Activated CD4-positive, alpha-beta T cell treated with anti-CD3 and anti-CD28 coated beads, Interleukin-2, amount 50 U/mL, for 1 hour (primary cell): Measurements from ENCODE around the gene RINT1.
"Not testable (repeated sequence)": the region's sequence is repeated elsewhere in the genome, so short reads cannot be mapped to it uniquely, and the experiment has no call there.

Experiments used
- DNase-seq: peaks from one replicate; pipeline ENCODE4 v3.0.0-alpha.2; 2020

Gene RINT1

DNA sequence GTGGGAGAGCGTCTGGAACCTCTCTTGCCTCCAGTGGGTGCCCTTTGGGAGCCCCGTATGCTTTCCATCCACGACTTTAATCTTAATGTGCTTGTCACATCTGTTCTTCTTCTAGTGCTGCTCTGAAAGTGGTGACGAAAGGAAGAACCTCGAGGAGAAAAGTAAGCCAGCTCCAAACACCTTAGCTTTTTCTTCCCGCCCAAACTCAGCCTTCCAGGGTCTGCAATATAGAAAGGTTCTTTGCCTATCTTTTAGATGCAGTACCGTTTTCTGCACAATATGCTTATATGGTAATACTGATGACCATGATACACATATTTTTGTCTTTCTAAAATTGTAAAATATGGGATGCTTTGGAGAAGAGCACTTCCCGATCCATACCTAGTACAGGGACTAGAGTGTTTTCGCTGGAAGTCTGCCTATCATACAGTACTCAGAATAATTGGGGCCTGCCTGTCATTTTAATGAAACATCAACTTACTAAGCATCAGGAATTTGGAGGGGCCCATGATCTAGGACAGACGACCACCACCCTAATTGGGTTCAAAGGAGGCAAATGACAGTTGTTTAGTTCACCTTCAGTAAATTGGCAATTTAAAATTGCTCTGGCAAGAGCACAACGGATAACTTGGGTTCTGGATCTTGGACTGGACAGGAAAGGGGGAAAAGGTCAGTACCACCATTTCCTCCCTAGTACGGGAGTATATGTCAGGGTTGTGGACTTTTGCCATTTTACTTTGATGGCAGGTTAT, 884 bp downstream of the RINT1 start:
- DNase-seq = no peak

GRCh38 chr7:105538339-105538738, 6.3 kb downstream of the RINT1 start:
- DNase-seq = no peak

DNA sequence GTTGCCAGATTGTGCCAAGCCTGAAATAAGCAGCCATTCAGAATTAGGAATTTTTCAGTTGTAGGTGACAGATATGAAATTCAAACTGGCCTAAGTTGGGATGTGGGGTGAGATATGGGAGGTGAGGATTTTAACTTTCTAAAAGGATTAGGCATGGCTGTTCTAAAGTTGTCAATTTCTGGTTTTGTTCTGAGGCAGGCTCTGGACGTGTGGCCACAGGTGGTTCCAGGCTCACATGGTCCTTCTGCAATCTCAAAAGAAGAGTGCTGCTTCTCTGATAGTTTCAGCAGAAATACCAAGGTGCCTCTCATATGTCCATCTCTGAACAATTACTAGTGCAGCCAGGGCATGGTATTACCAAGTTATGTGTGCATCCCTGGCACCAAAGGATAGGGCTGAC, 27.9 kb downstream of the RINT1 start:
- DNase-seq = no peak

DNA sequence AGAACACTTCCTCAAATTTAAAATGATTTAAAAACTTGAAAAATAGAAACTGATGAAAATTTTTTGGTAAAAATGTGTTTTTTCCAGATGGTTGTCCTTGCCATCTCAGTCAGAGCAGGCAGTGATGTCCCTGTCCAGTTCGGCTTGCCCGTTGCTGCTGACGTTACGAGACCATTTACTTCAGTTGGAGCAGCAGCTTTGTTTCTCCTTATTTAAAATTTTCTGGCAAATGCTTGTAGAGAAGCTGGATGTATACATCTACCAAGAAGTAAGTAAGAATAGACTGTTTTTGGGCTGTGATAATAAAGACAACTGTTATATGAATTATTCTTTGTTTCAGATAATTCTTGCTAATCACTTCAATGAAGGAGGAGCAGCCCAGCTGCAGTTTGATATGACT, 33.2 kb downstream of the RINT1 start:
- DNase-seq = no peak

GRCh38 chr7:105567024-105567423, 35.0 kb downstream of the RINT1 start:
- DNase-seq = no peak

DNA sequence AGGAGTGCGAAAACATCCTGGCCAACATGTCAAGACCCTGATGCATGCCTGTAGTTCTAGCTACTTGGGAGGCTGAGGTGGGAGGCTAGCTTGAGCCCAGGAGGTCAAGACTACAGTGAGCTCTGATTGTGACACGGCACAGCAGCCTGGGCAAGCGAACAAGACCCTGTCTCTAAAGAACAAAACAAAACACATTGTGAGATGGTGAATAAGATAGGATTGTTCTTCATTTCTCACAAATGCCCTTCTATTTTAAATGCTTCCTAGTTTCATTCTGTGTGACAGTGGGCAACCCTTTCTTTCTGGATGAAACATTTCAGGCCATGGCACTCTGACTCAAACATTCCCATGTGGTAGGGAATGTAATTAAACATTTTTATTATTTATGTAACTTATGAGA, 35.8 kb downstream of the RINT1 start:
- DNase-seq = no peak

GRCh38 chr7:105571891-105572290, 39.9 kb downstream of the RINT1 start:
- no peak for DNase-seq

DNA sequence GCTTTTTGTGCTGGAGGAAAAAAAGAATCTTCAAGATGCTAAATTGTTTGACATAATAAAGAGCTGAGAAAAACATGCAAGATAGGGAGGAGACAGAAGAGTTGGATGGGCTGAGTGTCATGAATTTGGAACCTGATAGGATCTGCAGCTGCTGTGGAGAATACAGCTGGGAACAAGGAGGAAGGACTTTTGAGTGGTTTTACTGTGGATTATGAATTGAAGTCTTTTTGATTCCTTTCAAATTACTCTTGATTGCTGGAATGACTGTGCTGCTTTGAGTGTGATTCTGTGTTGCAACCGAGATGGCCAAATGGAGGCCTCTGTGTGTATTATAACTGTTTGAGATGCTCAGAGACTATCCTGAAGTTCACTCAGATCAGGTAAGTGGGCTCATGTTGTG, 45.2 kb downstream of the RINT1 start:
- no peak for DNase-seq

GRCh38 chr7:105578496-105578895, 46.5 kb downstream of the RINT1 start:
- no peak for DNase-seq

DNA sequence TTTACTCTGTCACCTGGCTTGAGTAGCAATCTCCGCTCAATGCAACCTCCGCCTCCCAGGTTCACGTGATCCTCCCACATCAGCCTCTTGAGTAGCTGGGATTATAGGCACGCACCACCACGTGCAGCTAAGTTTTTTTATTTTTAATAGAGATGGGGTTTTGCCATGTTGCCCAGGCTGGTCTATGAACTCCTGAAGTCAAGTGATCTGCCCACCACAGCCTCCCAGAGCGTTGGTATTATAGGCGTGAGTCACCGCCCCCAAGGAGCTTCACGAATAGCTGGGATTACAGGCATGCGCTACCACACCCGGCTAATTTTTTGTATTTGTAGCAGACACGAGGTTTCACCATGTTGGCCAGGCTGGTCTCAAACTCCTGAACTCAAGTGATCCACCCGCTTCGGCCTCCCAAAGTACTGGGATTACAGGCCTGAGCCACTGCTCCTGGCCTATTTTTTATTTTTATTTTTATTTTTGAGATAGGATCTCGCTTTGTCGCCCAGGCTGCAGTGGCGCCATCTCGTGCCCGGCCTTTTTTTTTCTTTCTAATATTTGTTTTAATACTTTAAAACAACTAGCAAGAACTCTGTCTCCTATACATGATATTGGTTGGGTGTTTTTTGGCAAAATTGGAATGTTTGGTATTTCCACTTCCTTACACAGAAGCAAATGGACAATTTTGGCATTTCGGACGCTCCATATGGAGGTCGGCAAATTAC, 48.2 kb downstream of the RINT1 start:
- DNase-seq = no peak

DNA sequence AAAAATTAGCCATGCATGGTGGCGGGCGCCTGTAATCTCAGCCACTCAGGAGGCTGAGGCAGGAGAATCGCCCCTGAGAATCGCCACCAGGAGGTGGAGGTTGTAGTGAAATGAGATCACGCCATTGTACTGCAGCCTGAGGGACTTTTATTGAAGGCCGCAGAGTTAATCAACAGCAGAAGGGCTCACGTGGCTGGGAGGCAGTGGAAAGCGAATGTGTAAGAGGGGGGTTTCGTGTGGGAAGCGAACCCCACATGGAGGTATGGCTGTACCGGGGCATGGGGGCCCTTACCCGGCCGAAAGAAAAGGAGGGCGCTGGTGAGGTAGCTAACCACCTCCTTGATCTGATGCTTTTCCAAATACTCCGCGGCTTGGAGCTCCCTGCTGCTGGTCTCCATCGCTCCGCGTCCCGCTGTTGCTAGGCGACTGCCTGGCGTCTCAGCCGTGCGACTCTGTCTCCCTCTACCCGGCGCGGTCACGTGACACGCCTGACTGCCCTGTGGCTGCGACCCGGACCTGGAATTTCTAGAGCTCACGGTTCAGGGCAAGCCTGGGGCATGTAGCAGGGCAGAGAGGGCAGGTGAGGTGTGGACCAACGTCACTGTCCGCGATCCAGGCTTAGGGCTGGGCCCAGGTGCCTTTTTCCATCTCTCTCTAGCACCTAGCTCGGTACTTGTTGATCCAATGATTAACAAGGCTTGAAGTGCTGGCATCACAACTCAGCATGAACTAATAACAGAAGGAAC, 49.2 kb downstream of the RINT1 start, which contains the start of gene EFCAB10:
TSS of gene EFCAB10 (minus strand) at position 428 of the 746 bp plus-strand sequence. CDS start at position 398, 30 bp downstream.
- peak; percentile 27 for DNase-seq

DNA sequence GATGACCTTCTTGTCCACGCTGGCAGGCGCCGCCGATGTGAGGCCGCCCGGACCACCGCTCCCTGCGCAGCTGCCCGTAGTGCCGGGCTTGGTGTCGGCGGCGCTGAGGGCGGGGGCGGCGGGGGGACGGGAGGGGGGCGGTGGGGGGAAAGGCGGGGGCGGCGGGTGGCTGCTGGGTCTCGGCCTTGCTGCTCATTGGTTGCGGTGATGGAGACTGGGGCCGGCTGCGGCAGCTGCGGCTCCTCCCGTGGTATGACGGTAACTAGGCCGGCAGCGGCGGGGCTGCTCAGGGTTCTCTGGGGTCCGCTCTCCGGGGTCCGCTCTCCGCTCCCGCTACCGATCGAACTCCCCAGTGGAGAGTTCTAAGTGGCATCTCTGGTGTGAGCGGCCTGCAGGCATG, 51.1 kb downstream of the RINT1 start:
- DNase-seq = no peak

DNA sequence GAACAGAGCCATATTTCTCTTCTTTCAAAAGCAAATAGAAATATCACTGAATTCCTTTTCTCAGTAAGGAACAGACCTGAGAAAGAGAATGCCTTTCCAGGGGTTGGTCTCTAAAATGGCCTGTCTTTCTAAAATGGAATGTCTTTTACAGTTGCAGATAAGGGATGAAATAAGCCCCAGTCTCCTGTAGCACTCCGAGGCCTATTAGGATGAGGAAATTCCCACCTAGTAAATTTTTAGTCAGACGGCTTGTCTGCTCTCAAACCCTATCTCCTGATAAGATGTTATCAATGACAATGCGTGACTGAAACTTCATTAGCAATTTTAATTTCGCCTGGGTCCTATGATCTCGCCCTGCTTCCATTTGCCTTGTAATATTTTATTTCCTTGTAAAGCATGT, 52.2 kb downstream of the RINT1 start:
- no peak for DNase-seq

DNA sequence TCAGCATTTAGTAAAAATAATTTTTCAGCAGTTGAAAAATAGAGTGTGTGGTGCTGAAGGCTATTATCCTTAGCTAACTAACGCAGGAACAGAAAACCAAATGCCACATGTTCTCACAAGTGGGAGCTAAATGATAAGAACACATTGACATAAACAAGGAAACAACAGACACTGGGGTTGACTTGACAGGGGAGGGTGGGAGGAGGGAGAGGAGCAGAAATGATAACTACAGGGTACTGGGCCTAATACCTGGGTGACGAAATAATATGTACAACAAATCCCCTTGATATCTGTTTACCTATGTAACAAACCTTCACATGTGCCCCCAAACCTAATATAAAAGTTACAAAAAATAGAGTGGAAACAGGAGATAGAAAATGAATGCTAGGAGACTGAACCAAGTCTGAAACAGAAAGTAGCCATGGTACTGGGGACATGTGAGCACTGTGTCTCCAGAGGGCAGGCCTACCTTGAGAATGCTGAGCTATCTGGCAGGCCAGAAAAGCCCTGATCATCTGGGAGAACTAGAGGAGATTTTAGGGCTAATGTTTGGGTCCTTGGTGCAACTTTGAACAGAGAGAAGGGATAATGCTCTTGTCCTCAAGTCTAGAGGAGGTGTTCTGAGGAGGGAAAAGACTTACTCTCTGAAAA, 54.0 kb downstream of the RINT1 start:
- DNase-seq = no peak

- DNase-seq = no peak
Observed at GRCh38 chr7:105587909-105588635, 56.1 kb downstream of the RINT1 start.

- peak; percentile 44 for DNase-seq
Observed at GRCh38 chr7:105589356-105590077, 57.5 kb downstream of the RINT1 start.

DNA sequence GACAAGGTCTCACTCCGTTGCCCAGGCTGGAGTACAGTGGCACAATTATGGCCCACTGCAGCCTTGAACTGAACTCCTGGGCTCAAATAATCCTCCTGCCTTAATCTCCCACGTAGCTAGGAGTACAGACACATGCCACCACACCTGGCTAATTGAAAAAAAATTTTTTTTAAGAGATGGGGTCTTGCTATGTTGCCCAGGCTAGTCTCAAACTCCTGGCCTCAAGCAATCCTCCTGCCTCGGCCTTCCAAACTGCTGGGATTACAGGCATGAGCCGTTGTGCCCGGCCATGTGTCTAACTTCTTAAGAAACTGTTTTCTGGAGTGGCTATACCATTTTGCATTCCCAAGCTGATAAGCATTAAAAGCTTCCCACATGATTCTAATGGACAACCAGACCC, 58.8 kb downstream of the RINT1 start:
- no peak for DNase-seq

DNA sequence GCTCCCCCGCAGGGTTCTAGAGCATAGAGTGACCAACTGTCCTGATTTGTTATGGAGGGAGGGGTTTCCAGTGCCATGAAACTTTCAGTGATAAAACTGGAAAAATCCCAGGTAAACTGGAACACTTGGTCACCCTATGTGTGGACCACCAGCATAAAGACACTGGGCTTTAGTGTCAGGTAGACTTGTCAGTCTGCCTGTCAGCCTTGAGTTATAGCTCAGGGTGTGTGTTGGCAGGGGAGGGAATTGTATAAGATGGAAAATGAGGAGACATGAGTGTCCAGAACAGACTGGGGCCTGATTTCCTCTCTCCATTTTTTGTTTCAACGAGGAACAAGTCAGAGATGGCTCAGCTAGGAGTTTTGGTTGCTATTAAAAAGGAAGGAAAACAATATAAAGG, 59.5 kb downstream of the RINT1 start:
- DNase-seq = no peak

DNA sequence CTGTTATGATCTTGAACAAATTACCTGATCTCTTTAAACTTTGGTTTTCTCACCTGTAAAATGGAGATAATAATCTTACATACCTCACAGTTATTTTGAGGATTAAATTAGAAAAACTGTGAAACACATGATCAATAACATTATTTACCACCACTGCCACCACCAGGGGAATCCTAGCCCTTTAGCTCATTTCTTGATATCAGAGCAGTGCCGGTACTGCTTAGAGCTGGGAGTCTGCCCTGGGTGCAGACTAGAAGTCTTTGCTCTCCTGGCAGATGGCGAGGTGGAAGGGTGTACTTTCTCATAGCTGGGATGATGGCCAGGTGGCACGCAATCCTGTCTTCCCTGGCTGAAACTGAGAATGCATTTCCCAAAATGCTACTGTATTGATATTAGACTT, 62.0 kb downstream of the RINT1 start:
- no peak for DNase-seq

DNA sequence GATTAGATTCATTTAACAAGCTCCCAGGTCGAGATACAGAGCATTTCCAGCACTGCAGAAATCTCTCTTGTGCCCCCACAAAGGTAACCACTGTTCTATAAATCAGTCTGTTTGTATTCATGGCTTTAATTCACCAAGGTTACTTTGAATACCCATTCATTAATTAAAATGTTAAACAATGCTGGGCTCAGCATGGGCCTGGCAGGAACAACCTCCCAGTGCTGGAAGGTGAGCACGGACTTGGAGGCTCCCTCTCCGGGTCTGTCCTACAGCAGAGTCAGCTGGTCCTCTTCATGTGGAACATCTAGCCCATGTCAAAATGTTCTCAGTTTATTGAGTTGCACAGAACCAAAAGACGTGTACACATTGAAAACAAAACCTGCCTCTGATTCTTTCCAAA, 64.9 kb downstream of the RINT1 start:
- no peak for DNase-seq

DNA sequence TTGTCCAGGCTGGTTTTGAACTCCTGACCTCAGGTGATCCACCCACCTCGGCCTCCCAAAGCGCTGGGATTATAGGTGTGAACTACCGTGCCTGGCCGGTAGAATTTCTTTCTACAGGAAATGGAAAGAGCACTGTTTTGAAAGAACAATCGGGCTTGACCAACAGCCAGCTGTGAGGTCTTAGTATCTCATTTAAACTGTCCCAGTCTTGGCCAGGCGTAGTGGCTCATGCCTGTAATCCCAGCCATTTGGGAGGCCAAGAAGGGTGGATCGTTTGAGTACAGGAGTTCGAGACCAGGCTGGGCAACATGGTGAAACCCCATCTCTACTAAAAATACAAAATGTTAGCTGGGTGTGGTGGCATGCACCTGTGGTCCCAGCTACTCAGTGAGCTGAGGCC, 67.1 kb downstream of the RINT1 start:
- DNase-seq = not testable (repeated sequence)

- no peak for DNase-seq
Observed at GRCh38 chr7:105599551-105599950, 67.5 kb downstream of the RINT1 start.
